ENCODE data around the gene GTSF1L. TPM values are rescaled to one million over a fixed set of nuclear protein-coding genes. Genes with fewer than 3 reads are reported as not detected.

Gene GTSF1L
- total RNA-seq, 1 donor, result not detected

DNA sequence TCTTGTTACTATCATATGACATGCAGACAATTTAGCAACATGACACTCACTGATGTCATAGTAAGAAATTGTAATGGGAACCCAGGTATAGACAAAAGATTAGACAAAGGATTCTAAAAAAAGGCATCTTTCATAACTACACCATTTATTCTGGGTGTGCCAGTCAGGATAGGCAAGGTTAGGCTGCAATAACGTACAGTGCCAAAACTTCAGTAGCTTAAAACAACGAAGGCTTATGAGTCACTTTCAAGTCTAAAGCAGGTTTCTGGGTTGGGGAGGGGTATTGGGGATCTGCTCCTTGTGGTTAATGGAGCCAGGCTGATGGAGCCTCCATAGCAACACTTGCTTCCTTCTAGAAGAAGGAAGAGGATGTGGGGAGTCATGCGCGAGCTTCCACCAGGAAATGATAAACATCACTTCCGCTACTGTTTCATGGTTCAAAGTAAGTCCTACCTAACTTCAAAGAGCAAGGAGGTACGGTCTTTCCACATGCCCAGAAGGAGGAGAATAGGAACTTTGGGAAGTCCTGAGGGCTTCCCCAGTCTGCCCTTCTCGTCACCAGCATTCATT, 2.0 kb upstream of the GTSF1L start:
- no peak for DNase-seq (ENCODE audit: insufficient read length, low spot score, missing footprints)
- H3K27me3 ChIP-seq (ENCODE audit: insufficient read depth, low read length), result peaks cover under 1% of the 10 kb centered on the region
- no peaks in the 10 kb centered on the region for H4K20me1 ChIP-seq (ENCODE audit: insufficient read depth, low read length)
- peaks cover 10% of the 10 kb centered on the region for H3K4me1 ChIP-seq (ENCODE audit: insufficient read depth, low read length)
- H3K4me2 ChIP-seq (ENCODE audit: insufficient read depth, low read length), result no peak overlapping the region
- no peak overlapping the region for H2AFZ ChIP-seq (ENCODE audit: low read length)
- H3K27ac ChIP-seq (ENCODE audit: low read depth, low read length), result no peak overlapping the region
- no peak overlapping the region for H3K4me3 ChIP-seq (ENCODE audit: insufficient read depth, low read length)
- H3K79me2 ChIP-seq (ENCODE audit: insufficient read depth, low read length), result no peaks in the 10 kb centered on the region
- H3K36me3 ChIP-seq (ENCODE audit: insufficient read depth, low read length), result no peaks in the 10 kb centered on the region
- TF ChIP-seq, protein P1, sequence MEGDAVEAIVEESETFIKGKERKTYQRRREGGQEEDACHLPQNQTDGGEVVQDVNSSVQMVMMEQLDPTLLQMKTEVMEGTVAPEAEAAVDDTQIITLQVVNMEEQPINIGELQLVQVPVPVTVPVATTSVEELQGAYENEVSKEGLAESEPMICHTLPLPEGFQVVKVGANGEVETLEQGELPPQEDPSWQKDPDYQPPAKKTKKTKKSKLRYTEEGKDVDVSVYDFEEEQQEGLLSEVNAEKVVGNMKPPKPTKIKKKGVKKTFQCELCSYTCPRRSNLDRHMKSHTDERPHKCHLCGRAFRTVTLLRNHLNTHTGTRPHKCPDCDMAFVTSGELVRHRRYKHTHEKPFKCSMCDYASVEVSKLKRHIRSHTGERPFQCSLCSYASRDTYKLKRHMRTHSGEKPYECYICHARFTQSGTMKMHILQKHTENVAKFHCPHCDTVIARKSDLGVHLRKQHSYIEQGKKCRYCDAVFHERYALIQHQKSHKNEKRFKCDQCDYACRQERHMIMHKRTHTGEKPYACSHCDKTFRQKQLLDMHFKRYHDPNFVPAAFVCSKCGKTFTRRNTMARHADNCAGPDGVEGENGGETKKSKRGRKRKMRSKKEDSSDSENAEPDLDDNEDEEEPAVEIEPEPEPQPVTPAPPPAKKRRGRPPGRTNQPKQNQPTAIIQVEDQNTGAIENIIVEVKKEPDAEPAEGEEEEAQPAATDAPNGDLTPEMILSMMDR (IDR thresholded peaks at IDR 0.05; ENCODE audit: extremely low read depth, low read depth, low read length), result no peak
- H3K9me3 ChIP-seq (ENCODE audit: low read depth, low read length), result no peaks in the 10 kb centered on the region

GRCh38 chr20:43727980-43728590, 1.3 kb upstream of the GTSF1L start:
- TF ChIP-seq, protein P1 (IDR thresholded peaks at IDR 0.05; ENCODE audit: extremely low read depth, low read depth, low read length), result no peak
- no peaks in the 10 kb centered on the region for H3K79me2 ChIP-seq (ENCODE audit: insufficient read depth, low read length)
- no peak overlapping the region for H3K4me2 ChIP-seq (ENCODE audit: insufficient read depth, low read length)
- H4K20me1 ChIP-seq (ENCODE audit: insufficient read depth, low read length), result no peaks in the 10 kb centered on the region
- H3K27ac ChIP-seq (ENCODE audit: low read depth, low read length), result no peak overlapping the region
- H3K9me3 ChIP-seq (ENCODE audit: low read depth, low read length), result no peaks in the 10 kb centered on the region
- no peak overlapping the region for H2AFZ ChIP-seq (ENCODE audit: low read length)
- no peaks in the 10 kb centered on the region for H3K27me3 ChIP-seq (ENCODE audit: insufficient read depth, low read length)
- peaks cover 10% of the 10 kb centered on the region for H3K4me1 ChIP-seq (ENCODE audit: insufficient read depth, low read length)
- no peaks in the 10 kb centered on the region for H3K36me3 ChIP-seq (ENCODE audit: insufficient read depth, low read length)
- H3K4me3 ChIP-seq (ENCODE audit: insufficient read depth, low read length), result no peak overlapping the region
- DNase-seq (ENCODE audit: insufficient read length, low spot score, missing footprints), result no peak

DNA sequence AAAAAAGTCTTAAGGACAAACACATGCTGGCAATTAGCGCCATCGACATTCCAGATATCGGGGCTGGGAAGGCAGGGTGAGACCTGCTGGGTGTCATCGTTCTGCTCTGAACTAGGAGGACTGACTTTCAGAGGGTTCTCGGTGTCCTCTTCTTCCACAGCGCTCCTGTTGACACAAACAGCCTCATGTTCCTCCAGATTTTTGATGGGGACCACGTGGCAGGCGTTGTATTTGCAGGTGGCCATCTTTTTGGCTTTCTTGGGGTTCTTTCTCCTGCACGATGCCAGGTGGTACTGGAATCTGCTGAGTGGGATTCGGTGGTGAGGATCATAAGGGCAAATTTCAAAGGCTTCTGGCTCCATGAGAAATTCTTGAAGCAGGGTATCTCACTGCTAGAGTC, 469 bp downstream of the GTSF1L start:
- Histone ChIP-seq H3K4me2 (ENCODE audit: insufficient read depth, low read length) (no peak overlapping the region), H3K27ac (ENCODE audit: low read depth, low read length) (no peak overlapping the region), H3K9me3 (ENCODE audit: low read depth, low read length) (no peaks in the 10 kb centered on the region), H3K27me3 (ENCODE audit: insufficient read depth, low read length) (no peaks in the 10 kb centered on the region), H3K4me1 (ENCODE audit: insufficient read depth, low read length) (peaks cover 7% of the 10 kb centered on the region), H2AFZ (ENCODE audit: low read length) (peak overlapping the region; percentile 70), H3K4me3 (ENCODE audit: insufficient read depth, low read length) (no peak overlapping the region), H3K36me3 (ENCODE audit: insufficient read depth, low read length) (no peaks in the 10 kb centered on the region), H4K20me1 (ENCODE audit: insufficient read depth, low read length) (no peaks in the 10 kb centered on the region), H3K79me2 (ENCODE audit: insufficient read depth, low read length) (no peaks in the 10 kb centered on the region)
- no peak for DNase-seq (ENCODE audit: insufficient read length, low spot score, missing footprints)
- TF ChIP-seq, protein P1 (IDR thresholded peaks at IDR 0.05; ENCODE audit: extremely low read depth, low read depth, low read length), result no peak

DNA sequence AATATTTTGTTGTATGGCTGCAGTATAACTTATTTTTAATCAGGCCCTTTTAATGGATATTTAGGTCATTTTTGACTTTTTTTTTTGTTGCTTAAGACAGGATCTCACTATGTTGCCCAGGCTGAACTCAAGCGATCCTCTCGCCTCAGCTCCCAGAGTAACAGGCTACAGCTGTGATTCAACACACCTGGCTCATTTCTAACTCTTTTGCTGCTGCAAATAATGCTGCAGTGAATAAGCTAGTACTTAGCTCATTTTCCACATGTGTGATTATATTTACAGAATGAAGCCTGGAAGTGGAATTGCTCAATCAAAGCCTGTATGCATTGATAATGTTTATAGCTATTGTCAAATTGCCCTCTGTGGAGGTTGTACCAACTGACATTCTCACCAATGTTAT, 1.1 kb downstream of the GTSF1L start:
- H3K27me3 ChIP-seq (ENCODE audit: insufficient read depth, low read length), result no peaks in the 10 kb centered on the region
- TF ChIP-seq, protein P1 (IDR thresholded peaks at IDR 0.05; ENCODE audit: extremely low read depth, low read depth, low read length), result no peak
- H2AFZ ChIP-seq (ENCODE audit: low read length), result no peak overlapping the region
- H3K4me3 ChIP-seq (ENCODE audit: insufficient read depth, low read length), result no peak overlapping the region
- no peaks in the 10 kb centered on the region for H4K20me1 ChIP-seq (ENCODE audit: insufficient read depth, low read length)
- H3K27ac ChIP-seq (ENCODE audit: low read depth, low read length), result no peak overlapping the region
- no peaks in the 10 kb centered on the region for H3K79me2 ChIP-seq (ENCODE audit: insufficient read depth, low read length)
- H3K4me1 ChIP-seq (ENCODE audit: insufficient read depth, low read length), result peaks cover 4% of the 10 kb centered on the region
- H3K4me2 ChIP-seq (ENCODE audit: insufficient read depth, low read length), result no peak overlapping the region
- H3K36me3 ChIP-seq (ENCODE audit: insufficient read depth, low read length), result no peaks in the 10 kb centered on the region
- H3K9me3 ChIP-seq (ENCODE audit: low read depth, low read length), result no peaks in the 10 kb centered on the region
- DNase-seq (ENCODE audit: insufficient read length, low spot score, missing footprints), result no peak

Measured in osteoblast (primary cell).